Chondrocyte (in vitro differentiated cells): ENCODE results near the gene MAST3. TPM values are rescaled to one million over a fixed set of nuclear protein-coding genes. Genes with fewer than 3 reads are reported as not detected.

ENCODE experiments used
- DNase-seq: peaks from one replicate; pipeline ENCODE4 v3.0.0; 2021; ENCODE audit warnings: mixed read lengths, low spot score
- H3K27ac Mint-ChIP-seq: one replicate; pipeline ENCODE4 v1.8.0; 2021; ENCODE audit warnings: mild to moderate bottlenecking, moderate library complexity, mixed read lengths; ENCODE audit not compliant: unreplicated experiment
- H3K27me3 Mint-ChIP-seq: 2 replicates; pipeline ENCODE4 v1.8.0; 2021; ENCODE audit warnings: low read depth, mixed read lengths
- H3K36me3 Mint-ChIP-seq: 2 replicates; pipeline ENCODE4 v1.8.0; 2021; ENCODE audit warnings: low read depth, mixed read lengths
- H3K4me1 Mint-ChIP-seq: 2 replicates; pipeline ENCODE4 v1.8.0; 2021; ENCODE audit warnings: low read depth, mild to moderate bottlenecking, mixed read lengths
- H3K4me3 Mint-ChIP-seq: one replicate; pipeline ENCODE4 v1.8.0; 2021; ENCODE audit warnings: mild to moderate bottlenecking, moderate library complexity, mixed read lengths; ENCODE audit not compliant: unreplicated experiment
- H3K9me3 Mint-ChIP-seq: 2 replicates; pipeline ENCODE4 v1.8.0; 2021; ENCODE audit warnings: low read depth, mixed read lengths
- CTCF ChIP-seq: fragments of 200-600 bp; sonication (generic); IDR thresholded peaks from 2 replicates; pipeline ENCODE4 v1.5.0; 2021; ENCODE audit warnings: antibody characterized with exemption, mild to moderate bottlenecking, moderate library complexity
- total RNA-seq: library from RNA; stranded (reverse); gene quantifications from 3 replicates; pipeline ENCODE4 v1.2.1, GENCODE V29; 2021

MAST3 gene
- total RNA-seq, 1 donor from 2014 or later = 10.1 TPM

GRCh38 chr19:18159810-18160209, 62.2 kb downstream of the MAST3 start:
- Mint-ChIP-seq H3K4me1 (peaks cover 23% of the 10 kb centered on the region), H3K27me3 (no peaks in the 10 kb centered on the region), H3K36me3 (peaks cover 6% of the 10 kb centered on the region), H3K27ac (no peak overlapping the region), H3K9me3 (no peaks in the 10 kb centered on the region), H3K4me3 (no peak overlapping the region)
- no peak for TF ChIP-seq CTCF
- no peak for DNase-seq

- Mint-ChIP-seq H3K27me3 (no peaks in the 10 kb centered on the region), H3K4me1 (peaks cover 23% of the 10 kb centered on the region), H3K27ac (no peak overlapping the region), H3K4me3 (peak overlapping the region; percentile 42), H3K9me3 (no peaks in the 10 kb centered on the region), H3K36me3 (peaks cover 6% of the 10 kb centered on the region)
- DNase-seq = no peak
- no peak for TF ChIP-seq CTCF
Measured at GRCh38 chr19:18160493-18160970, 63.0 kb downstream of the MAST3 start.

- no peaks in the 10 kb centered on the region for H3K27me3 Mint-ChIP-seq
- peak; percentile 78 for TF ChIP-seq CTCF
- peaks cover 11% of the 10 kb centered on the region for H3K36me3 Mint-ChIP-seq
- no peaks in the 10 kb centered on the region for H3K9me3 Mint-ChIP-seq
- peaks cover 22% of the 10 kb centered on the region for H3K4me1 Mint-ChIP-seq
- H3K4me3 Mint-ChIP-seq = peak overlapping the region; percentile 42
- H3K27ac Mint-ChIP-seq = no peak overlapping the region
- no peak for DNase-seq
Measured at GRCh38 chr19:18160971-18161635, 63.5 kb downstream of the MAST3 start.

GRCh38 chr19:18161636-18162002, 64.0 kb downstream of the MAST3 start:
- Mint-ChIP-seq H3K4me3 (no peak overlapping the region), H3K27me3 (no peaks in the 10 kb centered on the region), H3K27ac (no peak overlapping the region)

GRCh38 chr19:18164072-18164471, 66.5 kb downstream of the MAST3 start:
- TF ChIP-seq CTCF = no peak
- H3K27me3 Mint-ChIP-seq = no peaks in the 10 kb centered on the region
- H3K4me3 Mint-ChIP-seq = no peak overlapping the region
- H3K36me3 Mint-ChIP-seq = peaks cover 24% of the 10 kb centered on the region
- DNase-seq = no peak
- H3K9me3 Mint-ChIP-seq = no peaks in the 10 kb centered on the region
- H3K27ac Mint-ChIP-seq = no peak overlapping the region
- peaks cover 6% of the 10 kb centered on the region for H3K4me1 Mint-ChIP-seq

More at GRCh38 chr19:18161636-18162002, 64.0 kb downstream of the MAST3 start:
- Mint-ChIP-seq H3K9me3 (no peaks in the 10 kb centered on the region), H3K36me3 (peaks cover 13% of the 10 kb centered on the region), H3K4me1 (peaks cover 17% of the 10 kb centered on the region)
- no peak for DNase-seq
- no peak for TF ChIP-seq CTCF
